ENCODE measurements around the gene LIAS.

Gene LIAS

DNA sequence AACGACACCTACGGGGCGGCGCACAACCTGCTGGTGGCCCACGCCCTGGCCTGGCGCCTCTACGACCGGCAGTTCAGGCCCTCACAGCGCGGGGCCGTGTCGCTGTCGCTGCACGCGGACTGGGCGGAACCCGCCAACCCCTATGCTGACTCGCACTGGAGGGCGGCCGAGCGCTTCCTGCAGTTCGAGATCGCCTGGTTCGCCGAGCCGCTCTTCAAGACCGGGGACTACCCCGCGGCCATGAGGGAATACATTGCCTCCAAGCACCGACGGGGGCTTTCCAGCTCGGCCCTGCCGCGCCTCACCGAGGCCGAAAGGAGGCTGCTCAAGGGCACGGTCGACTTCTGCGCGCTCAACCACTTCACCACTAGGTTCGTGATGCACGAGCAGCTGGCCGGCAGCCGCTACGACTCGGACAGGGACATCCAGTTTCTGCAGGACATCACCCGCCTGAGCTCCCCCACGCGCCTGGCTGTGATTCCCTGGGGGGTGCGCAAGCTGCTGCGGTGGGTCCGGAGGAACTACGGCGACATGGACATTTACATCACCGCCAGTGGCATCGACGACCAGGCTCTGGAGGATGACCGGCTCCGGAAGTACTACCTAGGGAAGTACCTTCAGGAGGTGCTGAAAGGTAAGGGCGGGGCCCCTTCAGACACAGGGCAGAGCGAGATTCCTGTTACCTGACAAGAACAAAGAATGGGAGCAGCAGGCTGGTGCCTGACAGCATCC, 11.8 kb upstream of the LIAS start:
- DNase-seq (ENCODE audit: extremely low read depth, low read depth), result no peak
- TF ChIP-seq, protein P1, sequence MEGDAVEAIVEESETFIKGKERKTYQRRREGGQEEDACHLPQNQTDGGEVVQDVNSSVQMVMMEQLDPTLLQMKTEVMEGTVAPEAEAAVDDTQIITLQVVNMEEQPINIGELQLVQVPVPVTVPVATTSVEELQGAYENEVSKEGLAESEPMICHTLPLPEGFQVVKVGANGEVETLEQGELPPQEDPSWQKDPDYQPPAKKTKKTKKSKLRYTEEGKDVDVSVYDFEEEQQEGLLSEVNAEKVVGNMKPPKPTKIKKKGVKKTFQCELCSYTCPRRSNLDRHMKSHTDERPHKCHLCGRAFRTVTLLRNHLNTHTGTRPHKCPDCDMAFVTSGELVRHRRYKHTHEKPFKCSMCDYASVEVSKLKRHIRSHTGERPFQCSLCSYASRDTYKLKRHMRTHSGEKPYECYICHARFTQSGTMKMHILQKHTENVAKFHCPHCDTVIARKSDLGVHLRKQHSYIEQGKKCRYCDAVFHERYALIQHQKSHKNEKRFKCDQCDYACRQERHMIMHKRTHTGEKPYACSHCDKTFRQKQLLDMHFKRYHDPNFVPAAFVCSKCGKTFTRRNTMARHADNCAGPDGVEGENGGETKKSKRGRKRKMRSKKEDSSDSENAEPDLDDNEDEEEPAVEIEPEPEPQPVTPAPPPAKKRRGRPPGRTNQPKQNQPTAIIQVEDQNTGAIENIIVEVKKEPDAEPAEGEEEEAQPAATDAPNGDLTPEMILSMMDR (IDR thresholded peaks at IDR 0.05; ENCODE audit: low read depth, low read length), result peak; percentile 29

- TF ChIP-seq, protein P1 (IDR thresholded peaks at IDR 0.05; ENCODE audit: low read depth, low read length), result no peak
- DNase-seq (ENCODE audit: extremely low read depth, low read depth), result no peak
These were observed 8.2 kb upstream of the LIAS start for GRCh38 chr4:39450618-39451017.

- DNase-seq (ENCODE audit: extremely low read depth, low read depth), result no peak
- TF ChIP-seq, protein P1 (IDR thresholded peaks at IDR 0.05; ENCODE audit: low read depth, low read length), result no peak
These were observed 7.3 kb upstream of the LIAS start for GRCh38 chr4:39451423-39452023.

DNA sequence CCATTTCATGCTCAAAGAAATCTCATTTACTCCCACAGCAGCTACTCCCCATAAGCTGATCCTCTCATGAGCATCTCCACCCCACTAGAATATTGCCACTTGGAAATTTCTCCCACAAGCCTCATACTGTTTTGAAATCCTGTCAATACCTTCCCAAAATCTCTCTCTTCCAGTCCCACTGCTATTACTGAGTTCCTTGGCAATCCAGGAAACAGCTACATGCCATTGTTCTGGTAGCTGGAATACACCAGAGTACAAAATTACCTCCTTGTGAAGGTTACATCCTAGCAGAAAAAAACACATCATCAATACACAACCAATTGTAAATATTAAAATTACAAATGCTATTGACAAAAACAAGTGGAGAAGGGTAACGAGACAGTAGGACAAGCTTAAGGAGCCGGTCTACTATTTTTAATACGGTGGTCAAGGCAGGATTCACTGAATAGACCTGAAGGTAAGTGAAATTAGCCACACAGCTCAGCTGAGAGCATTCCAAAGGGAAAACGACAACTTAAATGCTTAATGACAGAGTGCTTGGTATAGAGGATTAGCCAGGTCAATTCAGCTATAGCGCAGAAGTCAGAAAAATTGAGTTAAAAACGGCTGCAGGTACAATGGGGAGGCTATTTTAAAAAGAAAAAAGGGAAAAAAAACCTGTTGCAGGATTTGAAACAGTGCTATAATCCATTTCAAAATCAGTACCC, 6.5 kb upstream of the LIAS start:
- no peak for DNase-seq (ENCODE audit: extremely low read depth, low read depth)
- TF ChIP-seq, protein P1 (IDR thresholded peaks at IDR 0.05; ENCODE audit: low read depth, low read length), result no peak

DNA sequence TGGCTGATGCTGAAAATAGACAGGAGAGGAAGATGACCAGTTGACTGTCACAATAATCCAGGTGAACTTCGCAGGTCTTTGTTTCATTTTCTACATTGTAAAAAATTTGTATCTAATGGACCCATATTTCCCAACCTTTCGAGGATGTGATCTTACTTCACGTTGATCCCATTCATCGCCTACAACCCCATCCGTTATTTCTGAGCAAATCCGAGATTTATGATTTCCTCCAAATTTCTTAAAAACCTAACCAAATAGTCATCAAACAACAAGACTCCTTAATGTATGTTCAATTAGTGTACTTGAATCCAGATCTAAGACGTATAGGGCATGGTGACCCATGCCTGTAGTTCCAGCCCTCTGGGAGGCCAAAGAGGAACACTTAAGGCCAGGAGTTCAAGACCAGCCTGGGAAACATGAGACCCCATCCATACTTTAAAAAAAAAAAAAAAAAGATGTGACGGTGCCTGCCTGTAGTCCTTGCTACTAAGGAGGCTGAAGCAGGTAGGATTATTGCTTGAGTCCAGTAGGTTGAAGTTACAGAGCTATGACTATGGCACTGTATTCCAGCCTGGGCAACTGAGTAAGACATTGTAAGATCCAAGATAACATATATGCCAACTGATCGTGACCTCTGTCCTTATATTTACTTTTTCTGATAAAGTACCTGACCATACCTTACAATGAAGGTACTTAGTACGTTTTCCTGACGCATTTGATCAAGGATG, 5.8 kb upstream of the LIAS start:
- DNase-seq (ENCODE audit: extremely low read depth, low read depth), result no peak
- TF ChIP-seq, protein P1 (IDR thresholded peaks at IDR 0.05; ENCODE audit: low read depth, low read length), result no peak

DNA sequence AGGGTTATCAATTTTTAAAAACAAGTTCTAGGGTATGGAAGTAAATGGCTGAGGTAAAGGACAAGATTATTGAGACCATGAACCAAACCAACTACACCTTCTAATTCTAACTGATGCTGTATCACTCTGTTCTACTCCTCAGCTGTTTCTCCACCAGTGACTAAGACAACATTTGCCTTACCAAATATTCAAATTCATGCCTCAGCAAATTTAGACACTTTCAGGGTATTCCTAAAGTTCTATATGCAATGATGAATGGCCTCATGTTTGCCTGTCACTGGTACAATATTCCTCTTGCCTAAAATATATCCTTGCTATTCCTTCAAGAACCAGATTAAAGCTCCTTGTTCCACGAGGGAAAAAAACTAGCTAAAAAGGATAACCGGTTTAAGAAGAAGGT, 5.1 kb upstream of the LIAS start:
- no peak for DNase-seq (ENCODE audit: extremely low read depth, low read depth)
- TF ChIP-seq, protein P1 (IDR thresholded peaks at IDR 0.05; ENCODE audit: low read depth, low read length), result no peak

Data from AG09319 (cell line).